ENCODE data around the gene KCNH6.

Gene KCNH6

GRCh38 chr17:63568563-63568962, 45.4 kb downstream of the KCNH6 start:
- no peak overlapping the region for H3K27ac ChIP-seq (ENCODE audit: insufficient read depth in 1 of 2, low read depth in 1 of 2, low read length in 2 of 2, poor library complexity in 1 of 2, severe bottlenecking in 2 of 2)
- no peak for DNase-seq
- ChIA-PET POLR2A (no interaction called here), CTCF (interaction anchor here (0.9 to 1.9 kb wide), 4 partner anchors 8 to 44 kb away, joined by 3 to 6 read pairs (median 4); no protein-coding TSS in a partner anchor)
- peaks cover 3 to 7% (median 7%) of the 10 kb centered on the region in 4 experiments for H3K36me3 ChIP-seq (ENCODE audit: control insufficient read depth in 4 of 4, insufficient read depth in 4 of 4, low read length in 3 of 4)
- no peaks in the 10 kb centered on the region for H3K27me3 ChIP-seq (replicated peaks in 2 of 5; ENCODE audit: control insufficient read depth in 4 of 5, insufficient read depth in 5 of 5, low read length in 4 of 5)
- no peaks in the 10 kb centered on the region for H3K4me1 ChIP-seq (ENCODE audit: control extremely low read depth in 1 of 4, control insufficient read depth in 4 of 4, insufficient read depth in 4 of 4, low read length in 3 of 4)
- H3K4me3 ChIP-seq (ENCODE audit: control insufficient read depth in 1 of 7, extremely low read depth in 1 of 7, insufficient read depth in 4 of 7, low read depth in 2 of 7, low read length in 6 of 7): no peak overlapping the region
- WGBS (ENCODE audit: insufficient coverage): 83% methylated on average over 7 of the region's 8 CpGs
- no peaks in the 10 kb centered on the region for H3K9me3 ChIP-seq (ENCODE audit: control extremely low read depth in 1 of 5, control insufficient read depth in 4 of 5, insufficient read depth in 2 of 5, low read depth in 1 of 5, low read length in 4 of 5)

- Histone ChIP-seq H3K36me3 (ENCODE audit: control insufficient read depth in 4 of 4, insufficient read depth in 4 of 4, low read length in 3 of 4) (peaks cover 4 to 8% (median 6%) of the 10 kb centered on the region in 4 experiments), H3K4me3 (ENCODE audit: control insufficient read depth in 1 of 7, extremely low read depth in 1 of 7, insufficient read depth in 4 of 7, low read depth in 2 of 7, low read length in 6 of 7) (no peak overlapping the region), H3K27me3 (replicated peaks in 2 of 5; ENCODE audit: control insufficient read depth in 4 of 5, insufficient read depth in 5 of 5, low read length in 4 of 5) (no peaks in the 10 kb centered on the region), H3K4me1 (ENCODE audit: control extremely low read depth in 1 of 4, control insufficient read depth in 4 of 4, insufficient read depth in 4 of 4, low read length in 3 of 4) (no peaks in the 10 kb centered on the region), H3K27ac (ENCODE audit: insufficient read depth in 1 of 2, low read depth in 1 of 2, low read length in 2 of 2, poor library complexity in 1 of 2, severe bottlenecking in 2 of 2) (no peak overlapping the region), H3K9me3 (ENCODE audit: control extremely low read depth in 1 of 5, control insufficient read depth in 4 of 5, insufficient read depth in 2 of 5, low read depth in 1 of 5, low read length in 4 of 5) (no peaks in the 10 kb centered on the region)
- CTCF ChIA-PET: interaction anchor here (1.0 to 1.4 kb wide), 4 partner anchors 11 to 146 kb away, joined by 3 to 5 read pairs (median 3); no protein-coding TSS in a partner anchor
- peak in 2 of 3 donors; percentile 14 to 15 for DNase-seq
- WGBS (ENCODE audit: insufficient coverage): 100% methylated on average over 1 of the region's 1 CpG
- POLR2A ChIA-PET: no interaction called here
These were observed 48.6 kb downstream of the KCNH6 start for GRCh38 chr17:63571632-63572310.

- peaks cover 4 to 22% (median 13%) of the 10 kb centered on the region in 4 experiments for H3K36me3 ChIP-seq (ENCODE audit: control insufficient read depth in 4 of 4, insufficient read depth in 4 of 4, low read length in 3 of 4)
- H3K9me3 ChIP-seq (ENCODE audit: control extremely low read depth in 1 of 5, control insufficient read depth in 4 of 5, insufficient read depth in 2 of 5, low read depth in 1 of 5, low read length in 4 of 5): no peaks in the 10 kb centered on the region
- H3K27ac ChIP-seq (ENCODE audit: insufficient read depth in 1 of 2, low read depth in 1 of 2, low read length in 2 of 2, poor library complexity in 1 of 2, severe bottlenecking in 2 of 2): peak overlapping the region in 1 of 2 experiments; percentile 18
- no peaks in the 10 kb centered on the region for H3K4me1 ChIP-seq (ENCODE audit: control extremely low read depth in 1 of 4, control insufficient read depth in 4 of 4, insufficient read depth in 4 of 4, low read length in 3 of 4)
- 97% methylated on average over 3 of the region's 5 CpGs for WGBS (ENCODE audit: insufficient coverage)
- DNase-seq: no peak
- POLR2A ChIA-PET: no interaction called here
- CTCF ChIA-PET: interaction anchor here (0.6 to 1.3 kb wide), 3 partner anchors 22 to 147 kb away, joined by 3 to 4 read pairs (median 3); no protein-coding TSS in a partner anchor
- H3K27me3 ChIP-seq (replicated peaks in 2 of 5; ENCODE audit: control insufficient read depth in 4 of 5, insufficient read depth in 5 of 5, low read length in 4 of 5): no peaks in the 10 kb centered on the region
- H3K4me3 ChIP-seq (ENCODE audit: control insufficient read depth in 1 of 7, extremely low read depth in 1 of 7, insufficient read depth in 4 of 7, low read depth in 2 of 7, low read length in 6 of 7): no peak overlapping the region
These were observed 50.5 kb downstream of the KCNH6 start for GRCh38 chr17:63573634-63574033.

GRCh38 chr17:63578027-63578768, 55.0 kb downstream of the KCNH6 start:
- Histone ChIP-seq H3K27me3 (replicated peaks in 2 of 5; ENCODE audit: control insufficient read depth in 4 of 5, insufficient read depth in 5 of 5, low read length in 4 of 5) (no peaks in the 10 kb centered on the region), H3K4me1 (ENCODE audit: control extremely low read depth in 1 of 4, control insufficient read depth in 4 of 4, insufficient read depth in 4 of 4, low read length in 3 of 4) (no peaks in the 10 kb centered on the region), H3K36me3 (ENCODE audit: control insufficient read depth in 4 of 4, insufficient read depth in 4 of 4, low read length in 3 of 4) (peaks cover 6 to 52% (median 39%) of the 10 kb centered on the region in 4 experiments), H3K9me3 (ENCODE audit: control extremely low read depth in 1 of 5, control insufficient read depth in 4 of 5, insufficient read depth in 2 of 5, low read depth in 1 of 5, low read length in 4 of 5) (no peaks in the 10 kb centered on the region), H3K4me3 (ENCODE audit: control insufficient read depth in 1 of 7, extremely low read depth in 1 of 7, insufficient read depth in 4 of 7, low read depth in 2 of 7, low read length in 6 of 7) (no peak overlapping the region), H3K27ac (ENCODE audit: insufficient read depth in 1 of 2, low read depth in 1 of 2, low read length in 2 of 2, poor library complexity in 1 of 2, severe bottlenecking in 2 of 2) (no peak overlapping the region)
- CTCF ChIA-PET: interaction anchor here (0.7 to 1.7 kb wide), 5 partner anchors 9 to 154 kb away, joined by 3 to 4 read pairs (median 3); no protein-coding TSS in a partner anchor
- DNase-seq: no peak
- POLR2A ChIA-PET: no interaction called here
- WGBS (ENCODE audit: insufficient coverage): 100% methylated on average over 7 of the region's 7 CpGs

GRCh38 chr17:63578769-63579111, 55.6 kb downstream of the KCNH6 start:
- Histone ChIP-seq H3K9me3 (ENCODE audit: control extremely low read depth in 1 of 5, control insufficient read depth in 4 of 5, insufficient read depth in 2 of 5, low read depth in 1 of 5, low read length in 4 of 5) (no peaks in the 10 kb centered on the region), H3K27ac (ENCODE audit: insufficient read depth in 1 of 2, low read depth in 1 of 2, low read length in 2 of 2, poor library complexity in 1 of 2, severe bottlenecking in 2 of 2) (no peak overlapping the region), H3K27me3 (replicated peaks in 2 of 5; ENCODE audit: control insufficient read depth in 4 of 5, insufficient read depth in 5 of 5, low read length in 4 of 5) (no peaks in the 10 kb centered on the region), H3K36me3 (ENCODE audit: control insufficient read depth in 4 of 4, insufficient read depth in 4 of 4, low read length in 3 of 4) (peaks cover 6 to 57% (median 45%) of the 10 kb centered on the region in 4 experiments), H3K4me3 (ENCODE audit: control insufficient read depth in 1 of 7, extremely low read depth in 1 of 7, insufficient read depth in 4 of 7, low read depth in 2 of 7, low read length in 6 of 7) (no peak overlapping the region), H3K4me1 (ENCODE audit: control extremely low read depth in 1 of 4, control insufficient read depth in 4 of 4, insufficient read depth in 4 of 4, low read length in 3 of 4) (no peaks in the 10 kb centered on the region)
- 90% methylated on average over 3 of the region's 5 CpGs for WGBS (ENCODE audit: insufficient coverage)
- ChIA-PET POLR2A (no interaction called here), CTCF (interaction anchor here (0.7 to 1.7 kb wide), 5 partner anchors 10 to 155 kb away, joined by 3 to 4 read pairs (median 3); no protein-coding TSS in a partner anchor)
- DNase-seq: no peak

- H3K27ac ChIP-seq (ENCODE audit: insufficient read depth in 1 of 2, low read depth in 1 of 2, low read length in 2 of 2, poor library complexity in 1 of 2, severe bottlenecking in 2 of 2): no peak overlapping the region
- ChIA-PET CTCF (interaction anchor here (1.1 to 1.7 kb wide), 2 partner anchors 10 to 17 kb away, joined by 3 to 4 read pairs; no protein-coding TSS in a partner anchor), POLR2A (no interaction called here)
- no peaks in the 10 kb centered on the region for H3K4me1 ChIP-seq (ENCODE audit: control extremely low read depth in 1 of 4, control insufficient read depth in 4 of 4, insufficient read depth in 4 of 4, low read length in 3 of 4)
- no peak for DNase-seq
- no peak overlapping the region for H3K4me3 ChIP-seq (ENCODE audit: control insufficient read depth in 1 of 7, extremely low read depth in 1 of 7, insufficient read depth in 4 of 7, low read depth in 2 of 7, low read length in 6 of 7)
- WGBS (ENCODE audit: insufficient coverage): 96% methylated on average over 10 of the region's 11 CpGs
- H3K36me3 ChIP-seq (ENCODE audit: control insufficient read depth in 4 of 4, insufficient read depth in 4 of 4, low read length in 3 of 4): peaks cover 6 to 58% (median 50%) of the 10 kb centered on the region in 4 experiments
- H3K27me3 ChIP-seq (replicated peaks in 2 of 5; ENCODE audit: control insufficient read depth in 4 of 5, insufficient read depth in 5 of 5, low read length in 4 of 5): no peaks in the 10 kb centered on the region
- H3K9me3 ChIP-seq (ENCODE audit: control extremely low read depth in 1 of 5, control insufficient read depth in 4 of 5, insufficient read depth in 2 of 5, low read depth in 1 of 5, low read length in 4 of 5): no peaks in the 10 kb centered on the region
These were observed 56.5 kb downstream of the KCNH6 start for GRCh38 chr17:63579633-63580032.

GRCh38 chr17:63587770-63588169, 64.6 kb downstream of the KCNH6 start:
- Histone ChIP-seq H3K36me3 (ENCODE audit: control insufficient read depth in 4 of 4, insufficient read depth in 4 of 4, low read length in 3 of 4) (peaks cover 37 to 85% (median 67%) of the 10 kb centered on the region in 4 experiments), H3K27me3 (replicated peaks in 2 of 5; ENCODE audit: control insufficient read depth in 4 of 5, insufficient read depth in 5 of 5, low read length in 4 of 5) (no peaks in the 10 kb centered on the region), H3K9me3 (ENCODE audit: control extremely low read depth in 1 of 5, control insufficient read depth in 4 of 5, insufficient read depth in 2 of 5, low read depth in 1 of 5, low read length in 4 of 5) (no peaks in the 10 kb centered on the region), H3K4me3 (ENCODE audit: control insufficient read depth in 1 of 7, extremely low read depth in 1 of 7, insufficient read depth in 4 of 7, low read depth in 2 of 7, low read length in 6 of 7) (no peak overlapping the region), H3K27ac (ENCODE audit: insufficient read depth in 1 of 2, low read depth in 1 of 2, low read length in 2 of 2, poor library complexity in 1 of 2, severe bottlenecking in 2 of 2) (no peak overlapping the region), H3K4me1 (ENCODE audit: control extremely low read depth in 1 of 4, control insufficient read depth in 4 of 4, insufficient read depth in 4 of 4, low read length in 3 of 4) (peaks cover 0 to 8% (median 0%) of the 10 kb centered on the region in 4 experiments)
- no CpG with 5 or more reads among the region's 5 CpGs for WGBS (ENCODE audit: insufficient coverage)
- ChIA-PET POLR2A (no interaction called here), CTCF (interaction anchor here (1.2 kb wide), 1 partner anchor 25 kb away, joined by 5 read pairs; no protein-coding TSS in a partner anchor)
- DNase-seq: no peak
